Endothelial cell of umbilical vein (primary cell): ENCODE results near the gene FAM83D. TPM values are rescaled to one million over a fixed set of nuclear protein-coding genes. Genes with fewer than 3 reads are reported as not detected.

Experiments used
- BruUV-seq: library from RNA; stranded (reverse); fragments of 400-500 nt; replicated peaks from 2 replicates; lab custom pipeline; 2021; lab: Mats Ljungman, UMichigan
- CTCF ChIA-PET: fragments of 300-600, 350-600 bp; sonication (Branson Sonifier 250); formaldehyde crosslinking; loops from one replicate; lab custom pipeline; 2021; ENCODE audit warnings: antibody characterized with exemption, inconsistent platforms; lab: Charles Lee
- POLR2A ChIA-PET: fragments of 300-600, 350-600 bp; sonication (Branson Sonifier 250); formaldehyde crosslinking; loops from one replicate; lab custom pipeline; 2021; ENCODE audit warnings: antibody characterized with exemption, inconsistent platforms; lab: Charles Lee
- DNase-seq: peaks from one replicate; pipeline ENCODE4 v3.0.0-alpha.2; 2011; ENCODE audit warnings: low read depth, low spot score
- FAIRE-seq: peaks from 2 replicates; lab custom pipeline; 2011; peaks lifted over from hg19 to GRCh38; lab: Jason Lieb, UNC
- H2AFZ ChIP-seq: 2 replicates; pipeline ENCODE4 v1.6.0; 2012; ENCODE audit warnings: low read depth, low read length, control low read depth, inconsistent platforms
- H3K27ac ChIP-seq: 2 replicates; pipeline ENCODE4 v1.5.1; 2011; ENCODE audit warnings: low read depth, mild to moderate bottlenecking, control low read depth, low read length, moderate library complexity; ENCODE audit not compliant: insufficient read depth
- H3K27me3 ChIP-seq, 2 experiments: 2 replicates each; pipeline versions ENCODE4 v1.6.0 to v1.6.1; 2011; ENCODE audit warnings: low read length in 2 of 2, mixed read lengths in 1 of 2; ENCODE audit not compliant: control insufficient read depth in 2 of 2, insufficient read depth in 2 of 2
- H3K36me3 ChIP-seq, 2 experiments: 2 replicates in 1 of 2; 3 replicates in 1 of 2; pipeline ENCODE4 v1.5.1; 2011; ENCODE audit warnings: low read length in 2 of 2, mild to moderate bottlenecking in 1 of 2, moderate library complexity in 1 of 2; ENCODE audit not compliant: control insufficient read depth in 2 of 2, insufficient read depth in 2 of 2; ENCODE audit errors: extremely low read depth in 1 of 2
- H3K4me1 ChIP-seq: 3 replicates; pipeline ENCODE4 v1.5.1; 2011; ENCODE audit warnings: mild to moderate bottlenecking, low read length; ENCODE audit not compliant: control insufficient read depth, insufficient read depth; ENCODE audit errors: extremely low read depth
- H3K4me2 ChIP-seq: 2 replicates; pipeline ENCODE4 v1.6.1; 2011; ENCODE audit warnings: low read length, control low read depth, mixed read lengths; ENCODE audit not compliant: insufficient read depth
- H3K4me3 ChIP-seq, 3 experiments: fragments of 200-600 bp in 1 of 3; sonication (generic), shearing (Covaris generic) in 1 of 3; replicated peaks in 1 of 3; 2 replicates each; pipeline ENCODE4 v1.5.1; 2011 to 2016; ENCODE audit warnings: control low read depth in 3 of 3, low read length in 3 of 3, mild to moderate bottlenecking in 2 of 3, inconsistent platforms in 1 of 3, low read depth in 1 of 3, moderate library complexity in 1 of 3; ENCODE audit not compliant: insufficient read depth in 1 of 3
- H3K79me2 ChIP-seq: 2 replicates; pipeline ENCODE4 v1.6.0; 2012; ENCODE audit warnings: low read length, inconsistent platforms; ENCODE audit not compliant: control insufficient read depth, insufficient read depth
- H3K9ac ChIP-seq: replicated peaks from 2 replicates; pipeline ENCODE3; 2011; ENCODE audit warnings: low read length, control low read depth; ENCODE audit not compliant: insufficient read depth; ENCODE audit errors: extremely low read depth
- H3K9me1 ChIP-seq: replicated peaks from 3 replicates; pipeline ENCODE4 v1.6.0; 2011; ENCODE audit warnings: mild to moderate bottlenecking, low read length; ENCODE audit not compliant: control insufficient read depth, insufficient read depth; ENCODE audit errors: extremely low read depth
- H3K9me3 ChIP-seq: replicated peaks from 2 replicates; pipeline ENCODE4 v1.5.1; 2012; ENCODE audit warnings: low read length, inconsistent platforms; ENCODE audit not compliant: control insufficient read depth, insufficient read depth
- H4K20me1 ChIP-seq: replicated peaks from 2 replicates; pipeline ENCODE3; 2011; ENCODE audit warnings: mild to moderate bottlenecking, low read length; ENCODE audit not compliant: control insufficient read depth, insufficient read depth; ENCODE audit errors: extremely low read depth
- CTCF ChIP-seq, 2 donors: IDR thresholded peaks; 1 replicate in 1 of 2; 2 replicates in 1 of 2; pipeline ENCODE4 v1.5.1; 2011; ENCODE audit warnings: low read length in 2 of 2, mild to moderate bottlenecking in 2 of 2, moderate library complexity in 2 of 2, control low read depth in 1 of 2, inconsistent platforms in 1 of 2, low read depth in 1 of 2; ENCODE audit not compliant: insufficient read depth in 1 of 2; ENCODE audit errors: extremely low read depth in 1 of 2
- EZH2 ChIP-seq: IDR thresholded peaks from 2 replicates; pipeline ENCODE4 v1.6.1; 2012; ENCODE audit warnings: borderline replicate concordance, low read depth, mild to moderate bottlenecking, moderate library complexity, low read length, inconsistent platforms; ENCODE audit not compliant: severe bottlenecking
- FOS ChIP-seq: IDR thresholded peaks from 2 replicates; pipeline ENCODE4 v1.6.1; 2011; ENCODE audit warnings: mild to moderate bottlenecking, low read length, moderate library complexity, borderline replicate concordance; ENCODE audit not compliant: insufficient read depth
- GATA2 ChIP-seq: IDR thresholded peaks from 2 replicates; pipeline ENCODE4 v1.7.0; 2011; ENCODE audit warnings: low read depth, mild to moderate bottlenecking, moderate library complexity, mixed read lengths, low read length; ENCODE audit not compliant: insufficient read length, insufficient read depth
- JUN ChIP-seq: IDR thresholded peaks from 2 replicates; pipeline ENCODE4 v1.6.1; 2011; ENCODE audit warnings: borderline replicate concordance, low read depth; ENCODE audit not compliant: insufficient read length, insufficient read depth
- MYC ChIP-seq: IDR thresholded peaks from one replicate; pipeline ENCODE4 v1.6.1; 2011; ENCODE audit warnings: mild to moderate bottlenecking, low read depth, low read length
- POLR2A ChIP-seq: IDR thresholded peaks from 2 replicates; pipeline ENCODE4 v1.6.1; 2012; ENCODE audit warnings: low read depth, mild to moderate bottlenecking, control low read depth, low read length
- POLR2AphosphoS5 ChIP-seq: IDR thresholded peaks from 2 replicates; pipeline ENCODE4 v1.6.1; 2012; ENCODE audit warnings: low read depth, mild to moderate bottlenecking, control low read depth, low read length, moderate library complexity; ENCODE audit not compliant: insufficient read depth
- dilution Hi-C: fragments of 300-500 bp; cut with MboI; formaldehyde crosslinking; loops from one replicate; pipeline ENCODE4 v1.15.0; 2019; ENCODE audit warnings: low sequenced_read_pairs; ENCODE audit not compliant: extremely low pct_ligation_motif_present
- intact Hi-C: fragments of 100-400 bp; cut with micrococcal nuclease; formaldehyde crosslinking; loops from one replicate; pipeline ENCODE4 v1.10.0; 2022
- polyA plus RNA-seq, 4 experiments: library from polyadenylated mRNA; depleted of rRNA in 3 of 4; stranded (reverse) in 3 of 4; unstranded in 1 of 4; fragments of >200 nt; gene quantifications; 2 replicates each; pipeline versions ENCODE4 v1.2.1 to v1.2.3, GENCODE V29; 2011 to 2012; ENCODE audit warnings: missing spikeins in 1 of 4
- total RNA-seq: library from RNA; stranded (reverse); gene quantifications from 2 replicates; pipeline ENCODE4 v1.2.3, GENCODE V29; 2021
- TF ChIP-seq, protein P1 (sequence below): IDR thresholded peaks from 2 replicates; pipeline ENCODE4 v1.6.1; 2011; ENCODE audit not compliant: insufficient read depth, insufficient read length

Gene FAM83D
- total and polyA plus RNA-seq, 2 donors (not counting 3 experiments of a cell fraction or from before 2014, with no cell fraction given) = 41.0 to 46.0 TPM

DNA sequence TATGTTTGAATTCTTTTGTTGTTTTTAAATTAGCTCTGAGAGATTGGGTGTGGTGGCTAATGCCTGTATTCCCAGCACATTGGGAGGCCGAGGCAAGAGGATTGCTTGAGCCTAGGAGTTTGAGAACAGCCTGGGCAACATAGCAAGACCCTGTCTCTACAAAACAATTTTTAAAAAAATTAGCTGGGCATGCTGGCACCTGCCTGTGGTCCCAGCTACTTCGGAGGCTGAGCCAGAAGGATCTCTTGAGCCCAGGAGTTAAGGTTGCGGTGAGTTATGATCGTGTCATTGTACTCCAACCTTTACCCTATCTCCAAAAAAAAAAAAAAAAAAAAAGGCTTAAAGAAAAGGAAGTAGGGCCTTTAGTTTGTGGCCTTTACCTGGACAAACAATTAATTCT lies 58.8 kb downstream of the FAM83D start:
- intact Hi-C loops (no loop called here), dilution Hi-C loops (no loop called here)
- Histone ChIP-seq H3K9me1 (no peaks in the 10 kb centered on the region), H3K27ac (peak overlapping the region; percentile 15), H3K9me3 (no peaks in the 10 kb centered on the region), H3K9ac (no peak overlapping the region), H3K36me3 (peaks cover 2 to 3% of the 10 kb centered on the region in 2 experiments), H3K27me3 (no peaks in the 10 kb centered on the region), H3K4me3 (no peak overlapping the region), H2AFZ (no peak overlapping the region), H3K4me1 (peaks cover 16% of the 10 kb centered on the region), H3K4me2 (peak overlapping the region; percentile 52), H3K79me2 (peaks cover 6% of the 10 kb centered on the region), H4K20me1 (no peaks in the 10 kb centered on the region)
- no TSS peak for BruUV-seq
- DNase-seq (no peak), FAIRE-seq (no peak)
- POLR2A ChIA-PET = no interaction called here
- TF ChIP-seq POLR2A (no peak), POLR2AphosphoS5 (no peak), GATA2 (no peak), FOS (no peak), MYC (no peak), JUN (no peak), EZH2 (no peak), CTCF (IDR thresholded peaks at IDR 0.05; ENCODE audit: extremely low read depth in 1 of 2, insufficient read depth in 1 of 2, low read depth in 1 of 2, low read length in 2 of 2) (no peak)
- TF ChIP-seq, protein P1, sequence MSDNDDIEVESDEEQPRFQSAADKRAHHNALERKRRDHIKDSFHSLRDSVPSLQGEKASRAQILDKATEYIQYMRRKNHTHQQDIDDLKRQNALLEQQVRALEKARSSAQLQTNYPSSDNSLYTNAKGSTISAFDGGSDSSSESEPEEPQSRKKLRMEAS = no peak
- CTCF ChIA-PET = interaction anchor here (0.9 to 2.7 kb wide), 7 partner anchors 9 to 59 kb away, joined by 3 to 10 read pairs (median 4); partner anchors contain the start of genes DHX35 and FAM83D
